HepG2 (cell line): Measurements from ENCODE around the gene SLC45A1. TPM values are rescaled to one million over a fixed set of nuclear protein-coding genes. Genes with fewer than 3 reads are reported as not detected.

Experiments
- ARHGAP35 ChIP-seq: sonication (generic); formaldehyde crosslinking; IDR thresholded peaks from 2 replicates; pipeline ENCODE4 v1.9.0; 2022; ENCODE audit warnings: mild to moderate bottlenecking, inconsistent platforms, moderate library complexity, missing genetic modification reagents, borderline replicate concordance
- CC2D1A ChIP-seq: sonication (generic); formaldehyde crosslinking; IDR thresholded peaks from 2 replicates; pipeline ENCODE4 v1.8.1; 2023; ENCODE audit warnings: mild to moderate bottlenecking, missing genetic modification reagents
- CHCHD3 ChIP-seq: sonication (generic); formaldehyde crosslinking; IDR thresholded peaks from 2 replicates; pipeline ENCODE4 v1.8.0; 2022; ENCODE audit warnings: mild to moderate bottlenecking, missing genetic modification reagents, moderate library complexity
- CREM ChIP-seq, 2 experiments: sonication (generic) in 1 of 2; formaldehyde crosslinking in 1 of 2; IDR thresholded peaks; 2 replicates each; pipeline versions ENCODE4 v1.4.0 to v1.6.1; 2016 to 2020; ENCODE audit warnings: antibody characterized with exemption in 1 of 2, mild to moderate bottlenecking in 1 of 2, missing genetic modification reagents in 1 of 2
- FOXJ3 ChIP-seq: sonication (generic); formaldehyde crosslinking; IDR thresholded peaks from 2 replicates; pipeline ENCODE4 v1.4.0; 2020; ENCODE audit warnings: missing genetic modification reagents, mild to moderate bottlenecking, borderline replicate concordance
- MBNL3 ChIP-seq: fragments of 250-450 bp; sonication (Bioruptor Pico); conservative IDR thresholded peaks from 2 replicates; pipeline ENCODE4 v1.8.0; 2022; ENCODE audit warnings: mild to moderate bottlenecking, inconsistent platforms
- MXI1 ChIP-seq: IDR thresholded peaks from 3 replicates; pipeline ENCODE4 v1.6.1; 2012; ENCODE audit warnings: low read depth, low read length, inconsistent platforms, borderline replicate concordance
- NCOA5 ChIP-seq: sonication (generic); formaldehyde crosslinking; IDR thresholded peaks from 2 replicates; pipeline ENCODE4 v1.4.0; 2020; ENCODE audit warnings: missing genetic modification reagents
- ONECUT2 ChIP-seq: sonication (generic); formaldehyde crosslinking; IDR thresholded peaks from 2 replicates; pipeline ENCODE4 v1.4.0; 2020; ENCODE audit warnings: missing genetic modification reagents
- POGZ ChIP-seq: sonication (generic); formaldehyde crosslinking; IDR thresholded peaks from 2 replicates; pipeline ENCODE4 v1.4.0; 2020; ENCODE audit warnings: mild to moderate bottlenecking, missing genetic modification reagents
- RFX1 ChIP-seq: fragments of 450-650 bp; IDR thresholded peaks from 2 replicates; pipeline ENCODE4 v1.6.1; 2017
- SMYD3 ChIP-seq: sonication (generic); formaldehyde crosslinking; IDR thresholded peaks from 2 replicates; pipeline ENCODE4 v1.8.1; 2023; ENCODE audit warnings: mild to moderate bottlenecking, missing genetic modification reagents
- TOE1 ChIP-seq: sonication (generic); formaldehyde crosslinking; IDR thresholded peaks from 2 replicates; pipeline ENCODE4 v1.4.0; 2020; ENCODE audit warnings: mild to moderate bottlenecking, missing genetic modification reagents
- ZNF282 ChIP-seq: fragments of 450-650 bp; IDR thresholded peaks from 2 replicates; pipeline ENCODE4 v1.6.1; 2018; ENCODE audit not compliant: partially characterized antibody
- ZNF562 ChIP-seq: sonication (generic); formaldehyde crosslinking; IDR thresholded peaks from 2 replicates; pipeline ENCODE4 v1.8.0; 2022; ENCODE audit warnings: missing genetic modification reagents, borderline replicate concordance
- ZNF720 ChIP-seq: sonication (generic); formaldehyde crosslinking; IDR thresholded peaks from 2 replicates; pipeline ENCODE4 v1.4.0; 2020; ENCODE audit warnings: missing genetic modification reagents
- ZNF773 ChIP-seq: sonication (generic); formaldehyde crosslinking; IDR thresholded peaks from 2 replicates; pipeline ENCODE4 v1.4.0; 2020; ENCODE audit warnings: missing genetic modification reagents, borderline replicate concordance
- polyA plus RNA-seq, 8 experiments: library from polyadenylated mRNA; depleted of rRNA in 3 of 8; stranded (reverse) in 7 of 8; unstranded in 1 of 8; fragments of >200 nt; fragmentation: Illumina TruSeq in 4 of 8; extraction: Trizol in 4 of 8; gene quantifications; 2 replicates each; pipeline versions ENCODE4 v1.2.1 to v1.2.3, GENCODE V29; 2011 to 2016; ENCODE audit warnings: low read depth in 4 of 8, missing spikeins in 1 of 8, mixed read lengths in 1 of 8; ENCODE audit not compliant: insufficient read depth in 1 of 8
- total RNA-seq, 5 experiments: library from RNA; depleted of rRNA; stranded (reverse); fragments of >200 nt; fragmentation: Illumina TruSeq; extraction: Trizol; gene quantifications; 2 replicates each; pipeline ENCODE4 v1.2.3, GENCODE V29; 2016; ENCODE audit warnings: low read depth in 1 of 5
- TF ChIP-seq, protein P1 (sequence below): sonication (generic); formaldehyde crosslinking; IDR thresholded peaks from one replicate; pipeline ENCODE4 v1.5.1; 2020; ENCODE audit warnings: mild to moderate bottlenecking, missing genetic modification reagents; ENCODE audit errors: not compliant biosample characterization
- TF ChIP-seq, protein P2 (sequence below): sonication (generic); formaldehyde crosslinking; IDR thresholded peaks from 2 replicates; pipeline ENCODE4 v1.4.0; 2020; ENCODE audit warnings: missing genetic modification reagents, mild to moderate bottlenecking, borderline replicate concordance

Gene SLC45A1
- total and polyA plus RNA-seq, 2 of the 13 experiments (the other 11 are each of a cell fraction or from before 2014, with no cell fraction given), result not detected

DNA sequence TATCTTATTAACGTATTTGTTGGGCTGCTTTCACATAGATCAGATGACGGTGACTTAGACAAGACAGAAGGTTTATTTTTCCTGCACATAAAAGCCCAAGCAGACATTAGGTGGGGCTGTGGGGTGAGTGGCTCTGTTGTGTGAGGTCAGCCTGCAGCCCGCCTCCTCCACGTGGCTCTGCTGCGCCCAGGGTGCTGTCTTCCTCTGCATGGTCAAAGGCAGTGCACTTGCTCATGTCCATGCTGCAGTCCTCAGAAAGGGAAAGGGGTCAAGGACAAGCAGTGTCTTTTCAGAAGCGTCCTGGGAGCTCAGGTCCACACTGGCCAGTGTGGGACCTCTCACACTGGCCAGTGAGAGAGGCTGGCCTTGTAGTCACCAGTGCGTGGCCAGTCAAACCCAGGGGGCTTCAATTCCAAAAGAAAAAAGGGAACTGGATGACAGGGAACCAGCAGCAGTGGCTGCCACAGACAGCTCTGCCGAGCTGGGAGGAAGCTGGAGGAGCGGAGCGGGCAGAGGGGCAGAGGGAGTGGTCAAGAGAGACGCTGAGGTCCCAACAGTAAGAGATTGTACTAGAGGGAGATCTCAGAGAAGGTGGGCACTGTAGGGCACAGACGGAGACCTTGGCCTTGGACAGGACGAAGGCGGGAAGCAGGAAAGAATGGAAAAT, 35.9 kb upstream of the SLC45A1 start (continued):
- TF ChIP-seq, protein P1, sequence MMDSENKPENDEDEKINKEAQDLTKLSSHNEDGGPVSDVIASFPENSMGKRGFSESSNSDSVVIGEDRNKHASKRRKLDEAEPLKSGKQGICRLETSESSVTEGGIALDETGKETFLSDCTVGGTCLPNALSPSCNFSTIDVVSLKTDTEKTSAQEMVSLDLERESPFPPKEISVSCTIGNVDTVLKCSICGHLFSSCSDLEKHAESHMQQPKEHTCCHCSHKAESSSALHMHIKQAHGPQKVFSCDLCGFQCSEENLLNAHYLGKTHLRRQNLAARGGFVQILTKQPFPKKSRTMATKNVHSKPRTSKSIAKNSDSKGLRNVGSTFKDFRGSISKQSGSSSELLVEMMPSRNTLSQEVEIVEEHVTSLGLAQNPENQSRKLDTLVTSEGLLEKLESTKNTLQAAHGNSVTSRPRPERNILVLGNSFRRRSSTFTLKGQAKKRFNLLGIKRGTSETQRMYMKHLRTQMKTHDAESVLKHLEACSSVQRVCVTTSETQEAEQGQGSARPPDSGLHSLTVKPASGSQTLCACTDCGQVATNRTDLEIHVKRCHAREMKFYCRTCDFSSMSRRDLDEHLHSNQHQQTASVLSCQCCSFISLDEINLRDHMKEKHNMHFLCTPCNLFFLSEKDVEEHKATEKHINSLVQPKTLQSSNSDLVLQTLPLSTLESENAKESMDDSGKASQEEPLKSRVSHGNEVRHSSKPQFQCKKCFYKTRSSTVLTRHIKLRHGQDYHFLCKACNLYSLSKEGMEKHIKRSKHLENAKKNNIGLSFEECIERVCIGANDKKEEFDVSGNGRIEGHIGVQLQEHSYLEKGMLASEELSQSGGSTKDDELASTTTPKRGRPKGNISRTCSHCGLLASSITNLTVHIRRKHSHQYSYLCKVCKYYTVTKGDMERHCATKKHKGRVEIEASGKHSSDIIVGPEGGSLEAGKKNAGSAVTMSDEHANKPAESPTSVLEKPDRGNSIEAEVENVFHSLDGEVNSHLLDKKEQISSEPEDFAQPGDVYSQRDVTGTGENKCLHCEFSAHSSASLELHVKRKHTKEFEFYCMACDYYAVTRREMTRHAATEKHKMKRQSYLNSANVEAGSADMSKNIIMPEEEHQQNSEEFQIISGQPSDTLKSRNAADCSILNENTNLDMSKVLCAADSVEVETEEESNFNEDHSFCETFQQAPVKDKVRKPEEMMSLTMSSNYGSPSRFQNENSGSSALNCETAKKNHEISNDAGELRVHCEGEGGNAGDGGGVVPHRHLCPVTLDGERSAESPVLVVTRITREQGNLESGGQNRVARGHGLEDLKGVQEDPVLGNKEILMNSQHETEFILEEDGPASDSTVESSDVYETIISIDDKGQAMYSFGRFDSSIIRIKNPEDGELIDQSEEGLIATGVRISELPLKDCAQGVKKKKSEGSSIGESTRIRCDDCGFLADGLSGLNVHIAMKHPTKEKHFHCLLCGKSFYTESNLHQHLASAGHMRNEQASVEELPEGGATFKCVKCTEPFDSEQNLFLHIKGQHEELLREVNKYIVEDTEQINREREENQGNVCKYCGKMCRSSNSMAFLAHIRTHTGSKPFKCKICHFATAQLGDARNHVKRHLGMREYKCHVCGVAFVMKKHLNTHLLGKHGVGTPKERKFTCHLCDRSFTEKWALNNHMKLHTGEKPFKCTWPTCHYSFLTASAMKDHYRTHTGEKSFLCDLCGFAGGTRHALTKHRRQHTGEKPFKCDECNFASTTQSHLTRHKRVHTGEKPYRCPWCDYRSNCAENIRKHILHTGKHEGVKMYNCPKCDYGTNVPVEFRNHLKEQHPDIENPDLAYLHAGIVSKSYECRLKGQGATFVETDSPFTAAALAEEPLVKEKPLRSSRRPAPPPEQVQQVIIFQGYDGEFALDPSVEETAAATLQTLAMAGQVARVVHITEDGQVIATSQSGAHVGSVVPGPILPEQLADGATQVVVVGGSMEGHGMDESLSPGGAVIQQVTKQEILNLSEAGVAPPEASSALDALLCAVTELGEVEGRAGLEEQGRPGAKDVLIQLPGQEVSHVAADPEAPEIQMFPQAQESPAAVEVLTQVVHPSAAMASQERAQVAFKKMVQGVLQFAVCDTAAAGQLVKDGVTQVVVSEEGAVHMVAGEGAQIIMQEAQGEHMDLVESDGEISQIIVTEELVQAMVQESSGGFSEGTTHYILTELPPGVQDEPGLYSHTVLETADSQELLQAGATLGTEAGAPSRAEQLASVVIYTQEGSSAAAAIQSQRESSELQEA, result no peak
- TF ChIP-seq ZNF562 (CRISPR knock-in tag), result no peak
- TF ChIP-seq POGZ (CRISPR knock-in tag), result peak; percentile 38; the same call in 1 of the 2 replicates
- no peak for TF ChIP-seq ZNF773 (CRISPR knock-in tag)
- TF ChIP-seq TOE1 (CRISPR knock-in tag), result no peak
- TF ChIP-seq FOXJ3 (CRISPR knock-in tag), result no peak
- TF ChIP-seq MBNL3 (CRISPR knock-in tag), result no peak
- no peak for TF ChIP-seq CC2D1A (CRISPR knock-in tag)
- no peak for TF ChIP-seq NCOA5 (CRISPR knock-in tag)
- no peak for TF ChIP-seq ONECUT2 (CRISPR knock-in tag)
- no peak for TF ChIP-seq RFX1
- no peak for TF ChIP-seq ARHGAP35 (CRISPR knock-in tag)
- no peak for TF ChIP-seq SMYD3
- peak; percentile 28 for TF ChIP-seq CREM (IDR thresholded peaks at IDR 0.05)
- no peak for TF ChIP-seq CREM (CRISPR knock-in tag; IDR thresholded peaks at IDR 0.05)
- TF ChIP-seq ZNF720 (CRISPR knock-in tag), result no peak
- TF ChIP-seq, protein P2, sequence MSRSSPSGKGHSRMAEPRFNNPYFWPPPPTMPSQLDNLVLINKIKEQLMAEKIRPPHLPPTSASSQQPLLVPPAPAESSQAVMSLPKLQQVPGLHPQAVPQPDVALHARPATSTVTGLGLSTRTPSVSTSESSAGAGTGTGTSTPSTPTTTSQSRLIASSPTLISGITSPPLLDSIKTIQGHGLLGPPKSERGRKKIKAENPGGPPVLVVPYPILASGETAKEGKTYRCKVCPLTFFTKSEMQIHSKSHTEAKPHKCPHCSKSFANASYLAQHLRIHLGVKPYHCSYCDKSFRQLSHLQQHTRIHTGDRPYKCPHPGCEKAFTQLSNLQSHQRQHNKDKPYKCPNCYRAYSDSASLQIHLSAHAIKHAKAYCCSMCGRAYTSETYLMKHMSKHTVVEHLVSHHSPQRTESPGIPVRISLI, result no peak
- TF ChIP-seq ZNF282, result no peak
- TF ChIP-seq CHCHD3 (CRISPR knock-in tag), result no peak
- TF ChIP-seq MXI1, result peak; percentile 73; the same call in 2 of the 3 replicates
